Measurements from ENCODE around the gene SGPP2.
"Not testable (repeated sequence)": the region's sequence is repeated elsewhere in the genome, so short reads cannot be mapped to it uniquely, and the experiment has no call there.

GRCh38 chr2:222584589-222584988, 160.2 kb downstream of the SGPP2 start:
- TF ChIP-seq ELF4 (IDR thresholded peaks at IDR 0.05); HDGF (IDR thresholded peaks at IDR 0.05; ENCODE audit: borderline replicate concordance); SP1 (IDR thresholded peaks at IDR 0.05); TARDBP (IDR thresholded peaks at IDR 0.05); BHLHE40 (IDR thresholded peaks at IDR 0.05; ENCODE audit: borderline replicate concordance); FOXK2 (IDR thresholded peaks at IDR 0.05); ZNF384 (IDR thresholded peaks at IDR 0.05); SUZ12 (IDR thresholded peaks at IDR 0.05); ARNT (IDR thresholded peaks at IDR 0.05); LEF1 (IDR thresholded peaks at IDR 0.05; ENCODE audit: borderline replicate concordance); PKNOX1 (IDR thresholded peaks at IDR 0.05); FOXA1 (IDR thresholded peaks at IDR 0.05); L3MBTL2 (conservative IDR thresholded peaks at IDR 0.05); FOXM1 (IDR thresholded peaks at IDR 0.05; ENCODE audit: borderline replicate concordance): not testable (repeated sequence)
